ENCODE data around the gene TNNT3. TPM values are rescaled to one million over a fixed set of nuclear protein-coding genes. Genes with fewer than 3 reads are reported as not detected.
"Not testable (repeated sequence)": the region's sequence is repeated elsewhere in the genome, so short reads cannot be mapped to it uniquely, and the experiment has no call there.

The TNNT3 gene
- total RNA-seq, 4 donors from 2014 or later, result 1.2 to 6.6 (median 4.1) TPM

DNA sequence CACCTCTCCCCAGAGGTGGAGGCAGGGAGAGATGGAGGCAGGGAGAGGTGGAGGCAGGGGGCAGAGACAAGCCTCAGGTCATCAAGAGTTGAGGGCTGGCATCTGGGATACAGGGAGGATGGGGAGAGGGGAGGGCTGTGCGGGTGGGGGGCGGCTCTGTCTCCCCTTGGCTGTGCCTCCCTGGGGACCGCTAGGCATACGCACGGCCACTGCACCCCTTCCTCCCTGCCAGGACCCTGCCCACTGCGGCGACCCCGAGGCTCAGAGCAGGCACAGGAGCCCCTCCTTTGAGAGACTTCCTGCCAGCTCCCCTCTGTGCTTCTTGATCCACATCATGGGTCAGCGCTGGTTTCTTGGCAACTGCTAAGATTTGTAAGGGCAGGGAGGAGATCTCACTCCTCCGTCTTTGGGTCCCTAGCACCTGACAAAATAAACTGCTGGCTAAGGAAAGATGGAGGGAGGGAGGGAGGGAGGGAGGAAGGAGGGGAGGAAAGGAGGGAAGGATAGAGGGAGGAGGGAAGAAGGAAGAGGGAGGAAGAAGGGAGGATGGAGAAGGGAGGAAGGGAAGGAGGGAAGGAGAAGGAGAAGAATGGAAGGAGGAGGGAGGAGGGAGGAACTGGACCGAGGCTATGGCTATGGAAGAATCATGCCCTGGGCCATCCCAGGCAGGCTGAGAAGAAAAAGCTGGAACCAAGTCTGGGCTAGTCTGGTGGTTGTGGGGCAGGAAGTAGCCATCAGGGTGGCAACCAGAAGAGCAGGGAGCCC, 46.3 kb upstream of the TNNT3 start:
- H3K4me3 ChIP-seq (ENCODE audit: low read depth, poor library complexity, severe bottlenecking), result no peak overlapping the region
- 28 to 34% methylated on average over 5 to 11 of the region's 11 CpGs for WGBS, 2 donors
- intact Hi-C loops (cut with DNase I; ENCODE audit: low total_unique reads), result no loop called here
- no peak for DNase-seq (ENCODE audit: low spot score in 2 of 2)
- TF ChIP-seq POLR2A (IDR thresholded peaks at IDR 0.05), result no peak
- TF ChIP-seq, protein P1, sequence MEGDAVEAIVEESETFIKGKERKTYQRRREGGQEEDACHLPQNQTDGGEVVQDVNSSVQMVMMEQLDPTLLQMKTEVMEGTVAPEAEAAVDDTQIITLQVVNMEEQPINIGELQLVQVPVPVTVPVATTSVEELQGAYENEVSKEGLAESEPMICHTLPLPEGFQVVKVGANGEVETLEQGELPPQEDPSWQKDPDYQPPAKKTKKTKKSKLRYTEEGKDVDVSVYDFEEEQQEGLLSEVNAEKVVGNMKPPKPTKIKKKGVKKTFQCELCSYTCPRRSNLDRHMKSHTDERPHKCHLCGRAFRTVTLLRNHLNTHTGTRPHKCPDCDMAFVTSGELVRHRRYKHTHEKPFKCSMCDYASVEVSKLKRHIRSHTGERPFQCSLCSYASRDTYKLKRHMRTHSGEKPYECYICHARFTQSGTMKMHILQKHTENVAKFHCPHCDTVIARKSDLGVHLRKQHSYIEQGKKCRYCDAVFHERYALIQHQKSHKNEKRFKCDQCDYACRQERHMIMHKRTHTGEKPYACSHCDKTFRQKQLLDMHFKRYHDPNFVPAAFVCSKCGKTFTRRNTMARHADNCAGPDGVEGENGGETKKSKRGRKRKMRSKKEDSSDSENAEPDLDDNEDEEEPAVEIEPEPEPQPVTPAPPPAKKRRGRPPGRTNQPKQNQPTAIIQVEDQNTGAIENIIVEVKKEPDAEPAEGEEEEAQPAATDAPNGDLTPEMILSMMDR (IDR thresholded peaks at IDR 0.05), result no peak

DNA sequence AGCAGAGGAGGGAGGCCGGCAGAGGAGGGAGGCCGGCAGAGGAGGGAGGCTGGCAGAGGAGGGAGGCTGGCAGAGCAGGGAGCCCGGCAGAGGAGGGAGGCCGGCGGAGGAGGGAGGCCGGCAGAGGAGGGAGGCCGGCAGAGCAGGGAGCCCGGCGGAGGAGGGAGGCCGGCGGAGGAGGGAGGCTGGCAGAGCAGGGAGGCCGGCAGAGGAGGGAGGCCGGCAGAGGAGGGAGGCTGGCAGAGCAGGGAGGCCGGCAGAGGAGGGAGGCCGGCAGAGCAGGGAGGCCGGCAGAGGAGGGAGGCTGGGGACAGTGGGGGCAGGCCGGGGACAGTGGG, 45.7 kb upstream of the TNNT3 start:
- intact Hi-C loops (cut with DNase I; ENCODE audit: low total_unique reads); H3K4me3 ChIP-seq (ENCODE audit: low read depth, poor library complexity, severe bottlenecking); DNase-seq (ENCODE audit: low spot score in 2 of 2): not testable (repeated sequence)
- WGBS, 2 donors, result 52 to 56% methylated on average over 15 to 16 of the region's 17 CpGs

DNA sequence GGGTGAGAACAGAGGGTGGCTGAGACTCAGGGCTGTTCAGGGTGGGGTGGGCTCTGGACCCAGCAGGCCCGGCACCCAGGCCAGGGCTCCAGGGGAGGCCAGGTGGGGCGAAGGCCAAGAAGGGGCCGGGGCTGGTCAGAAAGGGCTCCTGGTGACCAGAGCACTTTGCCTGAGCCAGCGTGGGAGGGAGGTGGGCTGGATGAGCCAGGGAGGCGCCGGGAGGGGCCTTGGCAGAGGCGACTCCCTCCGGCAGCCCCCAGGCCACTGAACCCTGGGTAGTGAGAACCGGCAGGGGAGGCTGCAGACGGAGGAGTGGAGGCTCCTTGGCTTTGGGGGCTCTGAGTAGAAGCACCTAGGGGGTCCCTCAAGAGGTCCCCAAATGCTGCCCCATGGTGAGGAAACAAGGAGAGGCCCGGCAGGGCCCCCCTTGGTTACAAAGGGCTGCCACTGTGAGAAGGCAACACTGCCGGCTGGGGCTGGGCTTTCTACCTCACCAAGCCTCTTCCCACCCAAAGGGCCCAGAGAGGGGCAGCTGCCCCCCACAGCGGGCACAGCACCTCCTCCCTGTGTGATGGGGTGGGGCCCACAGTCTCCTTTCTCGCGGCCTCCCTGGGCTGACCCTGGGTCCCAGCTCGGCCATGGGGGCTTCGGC, 44.9 kb upstream of the TNNT3 start:
- 35 to 58% methylated on average over 13 to 14 of the region's 17 CpGs for WGBS, 2 donors
- DNase-seq (ENCODE audit: low spot score in 2 of 2); H3K4me3 ChIP-seq (ENCODE audit: low read depth, poor library complexity, severe bottlenecking); intact Hi-C loops (cut with DNase I; ENCODE audit: low total_unique reads): not testable (repeated sequence)

DNA sequence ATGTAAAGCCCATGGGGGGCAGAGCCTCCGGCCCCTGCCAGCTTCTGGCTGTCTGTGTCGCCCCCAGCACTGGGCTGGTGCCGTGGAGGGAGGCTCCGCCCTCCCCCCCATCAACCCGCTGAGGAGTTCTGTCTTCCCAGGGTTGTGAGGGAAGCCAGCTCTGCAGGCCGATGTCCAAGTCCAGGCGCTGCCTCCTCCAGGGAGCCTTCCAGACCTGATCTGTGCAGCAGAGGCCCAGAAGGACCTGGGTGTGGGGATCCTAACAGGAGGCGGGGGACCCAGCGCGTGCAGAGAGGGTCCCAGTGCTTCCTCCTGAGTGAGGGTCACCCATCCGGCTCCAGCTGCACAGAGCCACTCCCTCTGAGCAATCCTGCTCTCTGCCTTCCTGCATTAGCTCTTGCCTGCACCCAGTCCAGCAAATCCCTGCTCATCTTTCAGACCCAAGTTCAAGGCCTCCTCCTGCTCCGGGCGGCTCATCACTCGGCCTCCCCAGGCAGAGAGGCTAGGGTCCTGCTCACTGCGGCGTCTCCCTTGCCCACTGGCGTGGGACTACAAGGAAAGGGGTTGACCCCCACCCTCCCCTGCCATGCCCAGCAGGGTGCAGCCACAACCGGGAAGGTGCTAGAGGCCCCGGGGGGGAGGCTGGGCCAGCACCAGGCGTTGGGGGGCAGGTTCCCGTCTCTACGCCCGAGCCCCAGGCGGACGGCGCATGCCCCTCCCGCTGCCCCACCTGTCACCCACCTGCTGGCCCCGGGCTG, 44.2 kb upstream of the TNNT3 start:
- TF ChIP-seq, protein P1 (IDR thresholded peaks at IDR 0.05), result no peak
- TF ChIP-seq POLR2A (IDR thresholded peaks at IDR 0.05), result no peak
- WGBS, 2 donors, result 44 to 52% methylated on average over 22 to 23 of the region's 28 CpGs
- H3K4me3 ChIP-seq (ENCODE audit: low read depth, poor library complexity, severe bottlenecking), result no peak overlapping the region
- DNase-seq (ENCODE audit: low spot score in 2 of 2), result no peak
- intact Hi-C loops (cut with DNase I; ENCODE audit: low total_unique reads), result no loop called here

DNA sequence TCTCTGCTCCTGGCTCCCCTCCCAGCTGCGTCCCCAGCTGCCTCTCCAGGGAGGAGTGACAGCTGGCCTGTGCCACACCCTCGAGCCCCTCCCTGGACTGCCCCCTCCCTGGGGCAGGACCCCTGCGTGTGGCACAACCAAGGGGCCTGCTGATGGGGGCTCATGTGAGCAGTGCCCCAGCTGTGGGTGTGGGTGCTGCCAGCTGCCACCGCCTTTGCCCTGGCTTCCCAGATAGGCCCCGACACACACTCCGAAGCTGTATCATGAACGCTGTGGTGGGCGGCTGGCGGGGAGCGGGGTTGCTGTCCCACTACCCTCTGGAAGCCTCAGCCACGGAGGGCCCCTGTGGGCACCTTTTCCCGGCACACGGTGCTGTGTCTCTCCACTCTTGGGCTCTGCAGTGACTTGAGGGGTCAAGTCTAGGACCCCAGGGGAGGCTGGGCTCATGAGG, 43.6 kb upstream of the TNNT3 start:
- DNase-seq (ENCODE audit: low spot score in 2 of 2), result peak in 1 of 2 donors; percentile 87
- intact Hi-C loops (cut with DNase I; ENCODE audit: low total_unique reads); H3K4me3 ChIP-seq (ENCODE audit: low read depth, poor library complexity, severe bottlenecking): not testable (repeated sequence)
- 48 to 72% methylated on average over 10 to 12 of the region's 13 CpGs for WGBS, 2 donors

DNA sequence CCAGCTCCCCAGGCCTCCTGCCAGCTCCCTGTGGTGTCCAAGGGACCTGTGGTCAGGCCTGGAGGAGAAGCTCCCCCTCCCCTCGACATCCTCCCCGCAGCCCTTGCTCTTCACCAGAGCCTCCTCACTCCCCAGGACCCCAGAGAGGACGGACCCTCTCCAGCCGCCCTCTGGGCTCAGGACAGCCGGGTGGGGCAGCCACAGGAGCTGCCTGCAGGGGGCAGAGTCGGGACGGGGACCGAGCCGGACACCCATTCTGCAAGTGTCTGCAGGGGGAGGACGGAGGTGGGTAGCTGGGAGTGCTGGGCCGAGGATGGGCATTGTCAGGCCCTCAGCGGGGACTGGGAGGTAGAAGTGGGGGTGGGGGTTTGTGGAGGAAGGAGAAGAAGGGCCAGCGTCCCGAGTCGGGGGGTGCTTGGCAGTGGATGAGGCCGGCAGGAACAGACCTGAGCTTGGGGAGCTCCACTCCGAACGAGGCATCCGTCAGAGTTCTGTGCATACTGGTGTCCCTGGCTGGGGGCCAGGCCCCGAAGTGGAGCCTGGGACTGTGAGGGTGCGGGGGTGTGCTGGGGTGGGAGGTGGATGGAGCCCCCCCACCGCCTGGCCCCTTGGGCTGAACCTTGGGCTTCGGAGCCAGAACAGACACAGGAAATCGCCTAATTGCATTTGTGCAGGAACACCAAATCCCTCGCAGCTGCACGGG, 43.0 kb upstream of the TNNT3 start:
- intact Hi-C loops (cut with DNase I; ENCODE audit: low total_unique reads), result no loop called here
- WGBS, 2 donors, result 6 to 13% methylated on average over 23 to 26 of the region's 26 CpGs
- no peak for TF ChIP-seq POLR2A (IDR thresholded peaks at IDR 0.05)
- TF ChIP-seq, protein P1 (IDR thresholded peaks at IDR 0.05), result no peak
- peak in 1 of 2 donors; percentile 91 for DNase-seq (ENCODE audit: low spot score in 2 of 2)
- H3K4me3 ChIP-seq (ENCODE audit: low read depth, poor library complexity, severe bottlenecking), result no peak overlapping the region
